CD14-positive monocyte (primary cell): Measurements from ENCODE around the gene CCDC73. TPM values are rescaled to one million over a fixed set of nuclear protein-coding genes. Genes with fewer than 3 reads are reported as not detected.

ENCODE experiments used
- DNase-seq, 3 donors: peaks; one replicate each; pipeline ENCODE4 v3.0.0-alpha.2; 2011 to 2022
- H2AFZ ChIP-seq: 2 replicates; pipeline ENCODE4 v1.6.0; 2012; ENCODE audit warnings: mild to moderate bottlenecking, low read depth, low read length, inconsistent platforms; ENCODE audit not compliant: insufficient read depth, poor library complexity, severe bottlenecking
- H3K27ac ChIP-seq, 2 donors: 1 replicate in 1 of 2; 2 replicates in 1 of 2; pipeline ENCODE4 v1.5.1; 2012 to 2013; ENCODE audit warnings: low read length in 2 of 2, control low read depth in 1 of 2, inconsistent platforms in 1 of 2, low read depth in 1 of 2, mild to moderate bottlenecking in 1 of 2
- H3K27me3 ChIP-seq, 2 donors: one replicate each; pipeline versions ENCODE4 v1.6.0 to v1.6.1; 2011 to 2013; ENCODE audit warnings: low read length in 2 of 2; ENCODE audit not compliant: control insufficient read depth in 2 of 2, insufficient read depth in 2 of 2
- H3K36me3 ChIP-seq, 2 donors: replicated peaks in 1 of 2; 1 replicate in 1 of 2; 2 replicates in 1 of 2; pipeline versions ENCODE4 v1.5.1 to v1.6.1; 2012 to 2013; ENCODE audit warnings: low read length in 2 of 2, control low read depth in 1 of 2, inconsistent platforms in 1 of 2, mild to moderate bottlenecking in 1 of 2; ENCODE audit not compliant: insufficient read depth in 2 of 2, control insufficient read depth in 1 of 2
- H3K4me1 ChIP-seq, 2 donors: 1 replicate in 1 of 2; 2 replicates in 1 of 2; pipeline versions ENCODE4 v1.5.1 to v1.6.1; 2012 to 2013; ENCODE audit warnings: low read length in 2 of 2, control low read depth in 1 of 2, inconsistent platforms in 1 of 2, mild to moderate bottlenecking in 1 of 2, moderate library complexity in 1 of 2; ENCODE audit not compliant: insufficient read depth in 2 of 2, control insufficient read depth in 1 of 2
- H3K4me2 ChIP-seq: replicated peaks from 2 replicates; pipeline ENCODE3; 2012; ENCODE audit warnings: low read length, moderate library complexity, mild to moderate bottlenecking; ENCODE audit not compliant: poor library complexity, severe bottlenecking; ENCODE audit errors: extremely low read depth
- H3K4me3 ChIP-seq, 3 experiments: fragments of 200-600 bp in 1 of 3; sonication (generic) in 1 of 3; replicated peaks in 1 of 3; 1 replicate in 2 of 3; 2 replicates in 1 of 3; pipeline ENCODE4 v1.5.1; 2011 to 2013; ENCODE audit warnings: low read length in 3 of 3, mild to moderate bottlenecking in 3 of 3, control low read depth in 2 of 3, low read depth in 2 of 3, inconsistent platforms in 1 of 3, moderate library complexity in 1 of 3
- H3K79me2 ChIP-seq: 2 replicates; pipeline ENCODE4 v1.6.0; 2012; ENCODE audit warnings: mild to moderate bottlenecking, control low read depth, inconsistent platforms, low read length, moderate library complexity; ENCODE audit not compliant: insufficient read depth
- H3K9ac ChIP-seq: 2 replicates; pipeline ENCODE4 v1.6.0; 2017; ENCODE audit warnings: low read length, mild to moderate bottlenecking; ENCODE audit not compliant: insufficient read depth, poor library complexity, severe bottlenecking
- H3K9me3 ChIP-seq, 2 donors: replicated peaks in 1 of 2; 1 replicate in 1 of 2; 2 replicates in 1 of 2; pipeline versions ENCODE4 v1.5.1 to v1.6.1; 2012 to 2013; ENCODE audit warnings: low read length in 2 of 2, control low read depth in 1 of 2; ENCODE audit not compliant: control insufficient read depth in 1 of 2, insufficient read depth in 1 of 2
- H4K20me1 ChIP-seq: 2 replicates; pipeline ENCODE4 v1.6.0; 2012; ENCODE audit warnings: mild to moderate bottlenecking, low read length, control low read depth, moderate library complexity; ENCODE audit not compliant: insufficient read depth
- H3K27ac Mint-ChIP-seq, 7 donors: one replicate each; pipeline ENCODE4 v1.8.0; 2020; ENCODE audit warnings: mild to moderate bottlenecking in 7 of 7, mixed read lengths in 7 of 7, moderate library complexity in 6 of 7, inconsistent platforms in 2 of 7
- H3K27me3 Mint-ChIP-seq, 3 donors: one replicate each; pipeline ENCODE4 v1.8.0; 2021 to 2022; ENCODE audit warnings: low read depth in 3 of 3, mild to moderate bottlenecking in 3 of 3, mixed read lengths in 3 of 3, moderate library complexity in 3 of 3, inconsistent platforms in 1 of 3
- H3K36me3 Mint-ChIP-seq, 2 donors: one replicate each; pipeline ENCODE4 v1.8.0; 2020; ENCODE audit warnings: mixed read lengths in 2 of 2, inconsistent platforms in 1 of 2, mild to moderate bottlenecking in 1 of 2
- H3K4me1 Mint-ChIP-seq: one replicate; pipeline ENCODE4 v1.8.0; 2020; ENCODE audit warnings: mild to moderate bottlenecking, mixed read lengths
- H3K4me3 Mint-ChIP-seq, 2 donors: one replicate each; pipeline ENCODE4 v1.8.0; 2020; ENCODE audit warnings: mild to moderate bottlenecking in 2 of 2, mixed read lengths in 2 of 2, moderate library complexity in 1 of 2
- H3K9me3 Mint-ChIP-seq, 7 donors: one replicate each; pipeline ENCODE4 v1.8.0; 2020 to 2022; ENCODE audit warnings: mixed read lengths in 7 of 7, mild to moderate bottlenecking in 6 of 7, moderate library complexity in 6 of 7, inconsistent platforms in 2 of 7
- WGBS: methylation state at CpG from one replicate; pipeline ENCODE4 v1.1.5; 2013; ENCODE audit warnings: missing lambda C conversion rate; ENCODE audit not compliant: insufficient coverage; 5-methylcytosine and 5-hydroxymethylcytosine counted together
- intact Hi-C, 2 donors: fragments of 100-400 bp; cut with micrococcal nuclease; formaldehyde crosslinking; loops; one replicate each; pipeline versions ENCODE4 v1.15.0 to v1.15.1; 2023
- polyA plus RNA-seq, 3 donors: library from polyadenylated mRNA; depleted of rRNA in 1 of 3; unstranded in 2 of 3; stranded (reverse) in 1 of 3; fragments of 300-500 nt in 2 of 3; fragments of >200 nt in 1 of 3; fragmentation: Illumina TruSeq in 2 of 3; gene quantifications; 1 replicate in 2 of 3; 2 replicates in 1 of 3; pipeline ENCODE4 v1.2.3, GENCODE V29; 2012 to 2021
- TF ChIP-seq, protein P1 (sequence below): fragments of 200-600 bp; IDR thresholded peaks from one replicate; pipeline ENCODE4 v1.8.0; 2022; ENCODE audit warnings: antibody characterized with exemption, mild to moderate bottlenecking

The CCDC73 gene
- polyA plus RNA-seq, 3 donors, result 0.03 to 0.09 TPM; not detected in 1

DNA sequence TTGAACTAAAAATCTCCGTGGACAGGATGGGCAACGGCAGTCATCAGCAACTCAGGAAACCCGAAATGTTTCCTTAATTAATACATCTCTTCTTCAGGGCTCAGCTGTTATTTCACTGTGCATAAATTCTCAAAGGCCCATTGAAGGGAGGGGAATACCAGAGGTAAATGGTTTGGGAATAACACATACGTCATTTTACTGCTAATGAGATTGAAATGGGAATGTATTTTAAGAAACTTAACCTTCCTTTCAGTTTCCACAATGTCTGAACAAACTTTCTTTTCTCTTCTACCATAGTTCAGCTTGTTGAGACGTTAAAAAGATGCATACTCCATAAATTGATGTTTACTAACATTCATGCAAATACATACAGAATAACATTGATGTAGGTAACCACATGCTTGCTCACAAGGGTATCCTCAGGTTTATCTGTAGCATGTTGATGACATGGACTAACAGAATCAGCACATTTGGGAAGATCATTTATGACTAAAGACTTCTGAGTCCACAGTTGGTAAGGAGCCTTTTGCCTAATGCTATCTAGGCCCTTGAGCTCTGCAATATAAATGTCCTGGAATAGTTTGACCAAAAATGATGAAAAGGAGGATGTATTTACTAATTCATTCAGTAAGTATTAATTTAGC is 27.6 kb upstream of the CCDC73 start:
- DNase-seq, result peak in 1 of 3 donors; percentile 22
- H3K27ac ChIP-seq, result peak overlapping the region in 1 of 2 donors; percentile 66
- no peaks in the 10 kb centered on the region for H3K79me2 ChIP-seq
- Mint-ChIP-seq H3K36me3 (peaks cover 0 to 3% of the 10 kb centered on the region in 2 donors), H3K27ac (peak overlapping the region; percentile 78 to 91 (median 83)), H3K4me1 (peaks cover 37% of the 10 kb centered on the region), H3K27me3 (no peaks in the 10 kb centered on the region), H3K9me3 (peaks cover 0 to 3% (median 0%) of the 10 kb centered on the region in 7 donors), H3K4me3 (peak overlapping the region; percentile 54 to 79)
- TF ChIP-seq, protein P1, sequence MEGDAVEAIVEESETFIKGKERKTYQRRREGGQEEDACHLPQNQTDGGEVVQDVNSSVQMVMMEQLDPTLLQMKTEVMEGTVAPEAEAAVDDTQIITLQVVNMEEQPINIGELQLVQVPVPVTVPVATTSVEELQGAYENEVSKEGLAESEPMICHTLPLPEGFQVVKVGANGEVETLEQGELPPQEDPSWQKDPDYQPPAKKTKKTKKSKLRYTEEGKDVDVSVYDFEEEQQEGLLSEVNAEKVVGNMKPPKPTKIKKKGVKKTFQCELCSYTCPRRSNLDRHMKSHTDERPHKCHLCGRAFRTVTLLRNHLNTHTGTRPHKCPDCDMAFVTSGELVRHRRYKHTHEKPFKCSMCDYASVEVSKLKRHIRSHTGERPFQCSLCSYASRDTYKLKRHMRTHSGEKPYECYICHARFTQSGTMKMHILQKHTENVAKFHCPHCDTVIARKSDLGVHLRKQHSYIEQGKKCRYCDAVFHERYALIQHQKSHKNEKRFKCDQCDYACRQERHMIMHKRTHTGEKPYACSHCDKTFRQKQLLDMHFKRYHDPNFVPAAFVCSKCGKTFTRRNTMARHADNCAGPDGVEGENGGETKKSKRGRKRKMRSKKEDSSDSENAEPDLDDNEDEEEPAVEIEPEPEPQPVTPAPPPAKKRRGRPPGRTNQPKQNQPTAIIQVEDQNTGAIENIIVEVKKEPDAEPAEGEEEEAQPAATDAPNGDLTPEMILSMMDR, result no peak
- H3K9ac ChIP-seq, result no peak overlapping the region
- no peaks in the 10 kb centered on the region for H4K20me1 ChIP-seq
- intact Hi-C loops, result no loop called here
- H3K27me3 ChIP-seq, result no peaks in the 10 kb centered on the region
- peak overlapping the region; percentile 56 for H3K4me2 ChIP-seq
- H3K9me3 ChIP-seq, result no peaks in the 10 kb centered on the region
- H2AFZ ChIP-seq, result peak overlapping the region; percentile 61
- H3K4me3 ChIP-seq, result peak overlapping the region in 2 of 3 experiments; percentile 30 to 59
- H3K36me3 ChIP-seq, result no peaks in the 10 kb centered on the region
- no CpG with 5 or more reads among the region's 5 CpGs for WGBS
- H3K4me1 ChIP-seq, result peaks cover 22 to 55% of the 10 kb centered on the region in 2 donors

DNA sequence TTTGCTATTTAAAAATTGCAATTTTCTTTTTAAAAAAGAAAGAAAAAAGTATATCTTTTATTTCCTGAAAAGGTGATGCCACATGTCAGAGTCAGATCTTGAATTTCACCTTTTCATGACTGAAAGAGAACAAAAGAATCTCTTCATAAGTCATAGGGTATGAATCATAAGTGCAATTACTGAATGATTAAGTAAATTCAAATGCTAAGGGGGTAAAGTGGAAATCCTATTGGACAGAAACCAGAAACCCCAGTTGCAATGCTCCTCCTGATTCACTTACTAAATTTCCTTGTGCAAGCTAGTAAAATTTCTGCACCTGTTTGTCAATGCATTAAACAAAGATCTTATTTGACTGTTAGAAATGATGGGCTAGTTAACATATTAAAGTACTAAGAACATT is 27.1 kb upstream of the CCDC73 start:
- peaks cover 0 to 3% of the 10 kb centered on the region in 2 donors for H3K36me3 Mint-ChIP-seq

More for the DNA sequence above, 27.1 kb upstream of the CCDC73 start:
- DNase-seq, result peak in 2 of 3 donors; percentile 29 to 54
- H4K20me1 ChIP-seq, result no peaks in the 10 kb centered on the region
- H3K79me2 ChIP-seq, result no peaks in the 10 kb centered on the region
- Mint-ChIP-seq H3K9me3 (peaks cover 0 to 3% (median 0%) of the 10 kb centered on the region in 7 donors), H3K27me3 (no peaks in the 10 kb centered on the region), H3K4me3 (peak overlapping the region; percentile 54 to 79), H3K4me1 (peaks cover 37% of the 10 kb centered on the region), H3K27ac (peak overlapping the region; percentile 78 to 91 (median 83))
- H3K4me3 ChIP-seq, result peak overlapping the region in 2 of 3 experiments; percentile 30 to 59
- H3K4me2 ChIP-seq, result peak overlapping the region; percentile 56
- peaks cover 22 to 55% of the 10 kb centered on the region in 2 donors for H3K4me1 ChIP-seq
- intact Hi-C loops, result no loop called here
- H3K27ac ChIP-seq, result peak overlapping the region in 1 of 2 donors; percentile 66
- no peaks in the 10 kb centered on the region for H3K36me3 ChIP-seq
- H3K9ac ChIP-seq, result no peak overlapping the region
- H2AFZ ChIP-seq, result peak overlapping the region; percentile 61
- no peaks in the 10 kb centered on the region for H3K9me3 ChIP-seq
- TF ChIP-seq, protein P1, result no peak
- no peaks in the 10 kb centered on the region for H3K27me3 ChIP-seq
